Measurements from ENCODE around the gene TNS4. TPM values are rescaled to one million over a fixed set of nuclear protein-coding genes. Genes with fewer than 3 reads are reported as not detected.

TNS4 gene
- total RNA-seq, 1 donor: 0.21 TPM

- Histone ChIP-seq H3K27me3 (ENCODE audit: insufficient read depth, low read length) (no peaks in the 10 kb centered on the region), H3K4me3 (ENCODE audit: low read length) (no peak overlapping the region), H3K9me3 (ENCODE audit: low read depth, low read length) (no peaks in the 10 kb centered on the region), H3K4me1 (ENCODE audit: insufficient read depth, low read length) (peaks cover 75% of the 10 kb centered on the region)
These were observed 37.7 kb upstream of the TNS4 start for GRCh38 chr17:40538936-40539705.

GRCh38 chr17:40538019-40538935, 36.9 kb upstream of the TNS4 start:
- no peaks in the 10 kb centered on the region for H3K9me3 ChIP-seq (ENCODE audit: low read depth, low read length)
- H3K27me3 ChIP-seq (ENCODE audit: insufficient read depth, low read length): no peaks in the 10 kb centered on the region
- H3K4me3 ChIP-seq (ENCODE audit: low read length): no peak overlapping the region
- H3K4me1 ChIP-seq (ENCODE audit: insufficient read depth, low read length): peaks cover 80% of the 10 kb centered on the region

- peaks cover 82% of the 10 kb centered on the region for H3K4me1 ChIP-seq (ENCODE audit: insufficient read depth, low read length)
- H3K4me3 ChIP-seq (ENCODE audit: low read length): no peak overlapping the region
- no peaks in the 10 kb centered on the region for H3K9me3 ChIP-seq (ENCODE audit: low read depth, low read length)
- no peaks in the 10 kb centered on the region for H3K27me3 ChIP-seq (ENCODE audit: insufficient read depth, low read length)
These were observed 35.1 kb upstream of the TNS4 start for GRCh38 chr17:40536295-40537171.

GRCh38 chr17:40535924-40536294, 34.5 kb upstream of the TNS4 start:
- Histone ChIP-seq H3K4me1 (ENCODE audit: insufficient read depth, low read length) (peaks cover 80% of the 10 kb centered on the region), H3K27me3 (ENCODE audit: insufficient read depth, low read length) (no peaks in the 10 kb centered on the region), H3K4me3 (ENCODE audit: low read length) (no peak overlapping the region), H3K9me3 (ENCODE audit: low read depth, low read length) (no peaks in the 10 kb centered on the region)

- no peak overlapping the region for H3K4me3 ChIP-seq (ENCODE audit: low read length)
- H3K27me3 ChIP-seq (ENCODE audit: insufficient read depth, low read length): no peaks in the 10 kb centered on the region
- peaks cover 80% of the 10 kb centered on the region for H3K4me1 ChIP-seq (ENCODE audit: insufficient read depth, low read length)
- no peaks in the 10 kb centered on the region for H3K9me3 ChIP-seq (ENCODE audit: low read depth, low read length)
These were observed 34.0 kb upstream of the TNS4 start for GRCh38 chr17:40535438-40535837.

GRCh38 chr17:40534371-40535189, 33.2 kb upstream of the TNS4 start:
- no peak overlapping the region for H3K4me3 ChIP-seq (ENCODE audit: low read length)
- H3K9me3 ChIP-seq (ENCODE audit: low read depth, low read length): no peaks in the 10 kb centered on the region
- no peaks in the 10 kb centered on the region for H3K27me3 ChIP-seq (ENCODE audit: insufficient read depth, low read length)
- H3K4me1 ChIP-seq (ENCODE audit: insufficient read depth, low read length): peaks cover 76% of the 10 kb centered on the region

- no peaks in the 10 kb centered on the region for H3K9me3 ChIP-seq (ENCODE audit: low read depth, low read length)
- no peak overlapping the region for H3K4me3 ChIP-seq (ENCODE audit: low read length)
- H3K27me3 ChIP-seq (ENCODE audit: insufficient read depth, low read length): no peaks in the 10 kb centered on the region
- peaks cover 76% of the 10 kb centered on the region for H3K4me1 ChIP-seq (ENCODE audit: insufficient read depth, low read length)
These were observed 32.5 kb upstream of the TNS4 start for GRCh38 chr17:40533896-40534295.

GRCh38 chr17:40532520-40533253, 31.3 kb upstream of the TNS4 start:
- Histone ChIP-seq H3K4me3 (ENCODE audit: low read length) (no peak overlapping the region), H3K9me3 (ENCODE audit: low read depth, low read length) (no peaks in the 10 kb centered on the region), H3K27me3 (ENCODE audit: insufficient read depth, low read length) (no peaks in the 10 kb centered on the region), H3K4me1 (ENCODE audit: insufficient read depth, low read length) (peaks cover 72% of the 10 kb centered on the region)

- Histone ChIP-seq H3K4me1 (ENCODE audit: insufficient read depth, low read length) (peaks cover 62% of the 10 kb centered on the region), H3K9me3 (ENCODE audit: low read depth, low read length) (no peaks in the 10 kb centered on the region), H3K27me3 (ENCODE audit: insufficient read depth, low read length) (no peaks in the 10 kb centered on the region), H3K4me3 (ENCODE audit: low read length) (no peak overlapping the region)
These were observed 29.9 kb upstream of the TNS4 start for GRCh38 chr17:40531051-40531991.

- H3K27me3 ChIP-seq (ENCODE audit: insufficient read depth, low read length): no peaks in the 10 kb centered on the region
- H3K9me3 ChIP-seq (ENCODE audit: low read depth, low read length): peaks cover 3% of the 10 kb centered on the region
- H3K4me3 ChIP-seq (ENCODE audit: low read length): no peak overlapping the region
- peaks cover 57% of the 10 kb centered on the region for H3K4me1 ChIP-seq (ENCODE audit: insufficient read depth, low read length)
These were observed 29.1 kb upstream of the TNS4 start for GRCh38 chr17:40530531-40530994.

- H3K4me1 ChIP-seq (ENCODE audit: insufficient read depth, low read length): peaks cover 57% of the 10 kb centered on the region
- peaks cover 7% of the 10 kb centered on the region for H3K9me3 ChIP-seq (ENCODE audit: low read depth, low read length)
These were observed 28.6 kb upstream of the TNS4 start for GRCh38 chr17:40529991-40530390.

GRCh38 chr17:40528692-40529417, 27.4 kb upstream of the TNS4 start:
- no peak overlapping the region for H3K4me3 ChIP-seq (ENCODE audit: low read length)
- H3K27me3 ChIP-seq (ENCODE audit: insufficient read depth, low read length): peaks cover 4% of the 10 kb centered on the region
- peaks cover 13% of the 10 kb centered on the region for H3K9me3 ChIP-seq (ENCODE audit: low read depth, low read length)
- H3K4me1 ChIP-seq (ENCODE audit: insufficient read depth, low read length): peaks cover 49% of the 10 kb centered on the region

More at GRCh38 chr17:40529991-40530390, 28.6 kb upstream of the TNS4 start:
- H3K27me3 ChIP-seq (ENCODE audit: insufficient read depth, low read length): no peaks in the 10 kb centered on the region
- H3K4me3 ChIP-seq (ENCODE audit: low read length): no peak overlapping the region
